DOHH2 (cell line): Measurements from ENCODE around the gene MS4A15.

Experiments used
- H3F3A ChIP-seq: fragments of 200-600 bp; sonication (generic), shearing (Covaris generic); 2 replicates; pipeline ENCODE4 v1.6.0; 2016; ENCODE audit warnings: antibody characterized with exemption, mild to moderate bottlenecking; ENCODE audit not compliant: control insufficient read depth, insufficient read depth
- H3K27ac ChIP-seq: fragments of 200-600 bp; sonication (generic); 2 replicates; pipeline ENCODE4 v1.5.1; 2014; ENCODE audit warnings: low read depth, mild to moderate bottlenecking, low read length, moderate library complexity
- H3K27me3 ChIP-seq: fragments of 200-600 bp; sonication (generic); 2 replicates; pipeline ENCODE4 v1.6.1; 2014; ENCODE audit warnings: mild to moderate bottlenecking, low read length, mixed read lengths; ENCODE audit not compliant: control insufficient read depth
- H3K36me3 ChIP-seq: fragments of 200-600 bp; sonication (generic); 2 replicates; pipeline ENCODE4 v1.6.1; 2014; ENCODE audit warnings: mild to moderate bottlenecking, low read length, moderate library complexity, mixed read lengths; ENCODE audit not compliant: control insufficient read depth
- H3K4me1 ChIP-seq: fragments of 200-600 bp; sonication (generic); 2 replicates; pipeline ENCODE4 v1.6.1; 2014; ENCODE audit warnings: mild to moderate bottlenecking, low read length, mixed read lengths; ENCODE audit not compliant: control insufficient read depth
- H3K4me2 ChIP-seq: fragments of 200-600 bp; sonication (generic); 2 replicates; pipeline ENCODE4 v1.6.0; 2014; ENCODE audit warnings: mild to moderate bottlenecking, low read length, moderate library complexity
- H3K4me3 ChIP-seq: fragments of 200-600 bp; sonication (generic); 2 replicates; pipeline ENCODE4 v1.5.1; 2014; ENCODE audit warnings: mild to moderate bottlenecking, low read length, mixed read lengths
- H3K79me2 ChIP-seq: fragments of 200-600 bp; sonication (generic); 2 replicates; pipeline ENCODE4 v1.6.1; 2014; ENCODE audit warnings: mild to moderate bottlenecking, low read length, mixed read lengths; ENCODE audit not compliant: control insufficient read depth
- H3K9me2 ChIP-seq: fragments of 200-600 bp; sonication (generic); replicated peaks from 2 replicates; pipeline ENCODE4 v1.6.1; 2014; ENCODE audit warnings: mild to moderate bottlenecking, low read length, mixed read lengths; ENCODE audit not compliant: control insufficient read depth
- H3K9me3 ChIP-seq: fragments of 200-600 bp; sonication (generic); 2 replicates; pipeline ENCODE4 v1.6.1; 2014; ENCODE audit warnings: antibody characterized with exemption, low read length, mixed read lengths; ENCODE audit not compliant: control insufficient read depth, insufficient read depth
- H4K20me1 ChIP-seq: fragments of 200-600 bp; sonication (generic); 2 replicates; pipeline ENCODE4 v1.6.0; 2014; ENCODE audit warnings: low read depth, mild to moderate bottlenecking, antibody characterized with exemption, low read length, moderate library complexity; ENCODE audit not compliant: control insufficient read depth, insufficient read depth
- EZH2phosphoT487 ChIP-seq: fragments of 200-600 bp; sonication (generic); IDR thresholded peaks from 2 replicates; pipeline ENCODE4 v1.6.1; 2017; ENCODE audit warnings: borderline replicate concordance, mild to moderate bottlenecking, antibody characterized with exemption, low read length, moderate library complexity, mixed read lengths
- TF ChIP-seq, protein P1 (sequence below): fragments of 200-600 bp; sonication (generic); IDR thresholded peaks from one replicate; pipeline ENCODE4 v1.5.1; 2014; ENCODE audit warnings: antibody characterized with exemption, mild to moderate bottlenecking, low read depth, low read length; ENCODE audit not compliant: poor library complexity, severe bottlenecking

MS4A15 gene

DNA sequence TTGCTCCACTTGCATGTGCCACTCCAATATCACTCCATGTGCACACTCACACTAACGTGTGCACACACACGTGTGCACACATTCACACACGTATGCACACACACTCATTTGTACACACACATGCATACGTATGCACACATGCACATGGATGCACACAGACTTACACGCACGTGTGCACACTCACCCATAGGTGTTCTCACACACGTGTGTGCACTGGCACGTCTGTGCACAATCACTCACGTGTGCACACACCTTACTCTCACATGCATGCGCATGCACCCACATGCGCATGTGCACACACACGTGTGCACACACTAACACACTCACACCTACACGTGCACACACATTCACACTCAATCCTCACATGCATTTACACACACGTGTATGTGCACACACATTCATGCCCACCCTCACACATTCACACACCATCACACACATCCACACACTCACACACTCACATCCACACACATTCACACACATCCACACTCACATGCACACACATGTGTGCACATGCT lies 9.3 kb upstream of the MS4A15 start:
- H4K20me1 ChIP-seq: no peaks in the 10 kb centered on the region
- H3K4me2 ChIP-seq: no peak overlapping the region
- no peak overlapping the region for H3K4me3 ChIP-seq
- no peaks in the 10 kb centered on the region for H3K79me2 ChIP-seq
- no peak for TF ChIP-seq EZH2phosphoT487
- TF ChIP-seq, protein P1, sequence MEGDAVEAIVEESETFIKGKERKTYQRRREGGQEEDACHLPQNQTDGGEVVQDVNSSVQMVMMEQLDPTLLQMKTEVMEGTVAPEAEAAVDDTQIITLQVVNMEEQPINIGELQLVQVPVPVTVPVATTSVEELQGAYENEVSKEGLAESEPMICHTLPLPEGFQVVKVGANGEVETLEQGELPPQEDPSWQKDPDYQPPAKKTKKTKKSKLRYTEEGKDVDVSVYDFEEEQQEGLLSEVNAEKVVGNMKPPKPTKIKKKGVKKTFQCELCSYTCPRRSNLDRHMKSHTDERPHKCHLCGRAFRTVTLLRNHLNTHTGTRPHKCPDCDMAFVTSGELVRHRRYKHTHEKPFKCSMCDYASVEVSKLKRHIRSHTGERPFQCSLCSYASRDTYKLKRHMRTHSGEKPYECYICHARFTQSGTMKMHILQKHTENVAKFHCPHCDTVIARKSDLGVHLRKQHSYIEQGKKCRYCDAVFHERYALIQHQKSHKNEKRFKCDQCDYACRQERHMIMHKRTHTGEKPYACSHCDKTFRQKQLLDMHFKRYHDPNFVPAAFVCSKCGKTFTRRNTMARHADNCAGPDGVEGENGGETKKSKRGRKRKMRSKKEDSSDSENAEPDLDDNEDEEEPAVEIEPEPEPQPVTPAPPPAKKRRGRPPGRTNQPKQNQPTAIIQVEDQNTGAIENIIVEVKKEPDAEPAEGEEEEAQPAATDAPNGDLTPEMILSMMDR: no peak
- H3K4me1 ChIP-seq: no peaks in the 10 kb centered on the region
- H3K27ac ChIP-seq: no peak overlapping the region
- H3K36me3 ChIP-seq: no peaks in the 10 kb centered on the region
- H3K9me3 ChIP-seq: 0 out of 2 replicates have a peak, but pooled peaks cover 3% of the 10 kb centered on the region
- H3K9me2 ChIP-seq: no peaks in the 10 kb centered on the region
- H3K27me3 ChIP-seq: 0 out of 2 replicates have a peak, but pooled peaks cover 3% of the 10 kb centered on the region
- no peaks in the 10 kb centered on the region for H3F3A ChIP-seq

DNA sequence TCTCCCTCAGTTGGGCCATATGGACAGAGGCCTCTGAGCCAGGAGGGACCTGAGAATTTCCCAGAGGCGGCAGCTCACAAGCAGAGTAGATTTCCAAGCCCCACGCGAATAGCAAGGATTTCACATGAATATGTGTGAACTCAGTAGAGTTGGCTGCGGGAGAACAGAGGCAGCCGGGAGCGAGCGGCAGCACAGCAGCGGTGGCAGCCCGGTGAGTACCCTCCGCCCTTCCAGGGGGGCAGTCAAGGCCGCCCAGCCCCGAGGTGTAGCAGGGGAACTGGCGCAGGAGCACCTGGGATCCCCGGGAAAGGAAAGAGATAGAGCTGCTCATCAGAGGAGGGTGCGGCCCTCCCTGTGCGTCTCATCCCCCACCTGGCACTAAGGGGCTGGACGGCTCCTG lies 8.4 kb upstream of the MS4A15 start:
- Histone ChIP-seq H3K4me2 (no peak overlapping the region), H3K27me3 (0 out of 2 replicates have a peak, but pooled peaks cover 3% of the 10 kb centered on the region), H3K36me3 (no peaks in the 10 kb centered on the region), H3K79me2 (no peaks in the 10 kb centered on the region), H3K9me2 (no peaks in the 10 kb centered on the region), H3K4me3 (no peak overlapping the region), H4K20me1 (no peaks in the 10 kb centered on the region), H3F3A (no peaks in the 10 kb centered on the region), H3K9me3 (0 out of 2 replicates have a peak, but pooled peaks cover 3% of the 10 kb centered on the region), H3K27ac (no peak overlapping the region), H3K4me1 (no peaks in the 10 kb centered on the region)
- TF ChIP-seq, protein P1: no peak
- TF ChIP-seq EZH2phosphoT487: no peak

DNA sequence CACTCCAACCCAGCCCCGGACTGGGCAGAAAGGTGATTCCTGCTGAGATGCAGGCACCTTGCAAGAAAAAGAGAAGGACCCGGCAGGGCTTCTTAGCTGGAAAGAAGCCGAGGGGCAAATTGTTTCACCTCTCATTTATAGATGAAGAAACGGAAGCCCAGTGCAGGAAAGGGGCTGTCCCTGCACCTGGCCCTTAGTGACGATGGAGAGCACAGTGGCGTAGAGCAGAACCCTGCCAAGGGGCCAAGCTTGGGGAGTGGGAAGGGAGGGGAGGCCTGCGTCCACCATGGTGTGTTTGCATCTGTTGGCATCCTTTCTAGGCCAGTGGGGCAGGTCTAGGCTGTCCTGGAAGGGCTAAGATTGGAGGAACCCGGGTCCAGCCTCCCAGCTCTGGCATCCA lies 7.8 kb upstream of the MS4A15 start:
- Histone ChIP-seq H4K20me1 (no peaks in the 10 kb centered on the region), H3K36me3 (no peaks in the 10 kb centered on the region), H3K27me3 (0 out of 2 replicates have a peak, but pooled peaks cover 3% of the 10 kb centered on the region), H3K4me3 (no peak overlapping the region), H3K79me2 (no peaks in the 10 kb centered on the region), H3K4me2 (no peak overlapping the region), H3F3A (no peaks in the 10 kb centered on the region), H3K9me3 (0 out of 2 replicates have a peak, but pooled peaks cover 3% of the 10 kb centered on the region), H3K9me2 (no peaks in the 10 kb centered on the region), H3K4me1 (no peaks in the 10 kb centered on the region), H3K27ac (no peak overlapping the region)
- no peak for TF ChIP-seq EZH2phosphoT487
- TF ChIP-seq, protein P1: no peak
